ENCODE data around the gene IFNGR2. TPM values are rescaled to one million over a fixed set of nuclear protein-coding genes. Genes with fewer than 3 reads are reported as not detected.

Gene IFNGR2
- total and polyA plus RNA-seq, 2 of the 8 experiments (the other 6 are each of a cell fraction or from before 2014, with no cell fraction given), result 36.0 to 46.4 TPM

- TF ChIP-seq ATF2 (IDR thresholded peaks at IDR 0.05; ENCODE audit: low read length), result no peak
Observed at GRCh38 chr21:33390479-33390878, 12.7 kb upstream of the IFNGR2 start (continued).
